Iris pigment epithelial cell (primary cell): Measurements from ENCODE around the gene IL36RN.

Source experiments
- DNase-seq: peaks from one replicate; pipeline ENCODE4 v3.0.0-alpha.2; 2011; ENCODE audit warnings: low read depth

The IL36RN gene

GRCh38 chr2:113058998-113059960 is at the start of gene IL36RN:
TSS of gene IL36RN (plus strand) at chr2:113059198. CDS start at chr2:113059439, 241 bp downstream.
- no peak for DNase-seq

DNA sequence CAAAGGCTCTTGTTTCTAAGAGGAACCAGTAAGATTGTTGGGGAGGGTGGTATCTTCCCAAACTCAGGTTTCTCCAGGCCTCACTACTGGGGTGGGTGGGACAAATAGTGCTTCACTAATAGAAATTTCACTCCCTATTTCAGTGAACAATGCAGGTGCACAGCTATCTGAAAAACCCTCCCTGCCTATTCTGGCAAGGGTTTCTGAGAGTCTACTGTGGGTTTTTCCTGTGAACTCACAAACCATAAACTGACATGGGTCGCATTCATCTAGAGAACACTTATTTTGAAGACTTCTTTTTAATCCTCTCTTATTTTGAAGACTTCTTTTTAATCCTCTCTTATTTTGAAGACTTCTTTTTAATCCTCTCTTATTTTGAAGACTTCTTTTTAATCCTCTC is 49.4 kb upstream of the IL36RN start:
- DNase-seq = no peak

DNA sequence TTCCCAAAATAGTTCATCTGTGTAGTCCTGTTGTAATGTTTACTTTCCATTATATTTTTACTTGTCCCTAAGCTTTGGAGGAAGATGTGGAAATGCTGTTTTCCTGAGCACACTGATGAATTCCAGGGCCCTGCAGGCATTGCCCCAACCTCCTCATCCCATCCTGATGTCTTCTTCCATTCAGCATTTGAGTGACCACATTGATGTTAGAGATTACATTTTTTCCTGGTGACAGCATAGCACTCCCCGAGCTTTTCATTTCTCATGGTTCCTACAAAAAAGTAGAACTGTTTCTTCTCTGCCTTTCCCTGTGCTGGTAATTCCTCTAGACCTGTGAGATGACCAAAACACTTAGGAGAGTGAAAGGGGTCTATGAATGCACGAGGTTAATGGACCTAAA is 48.9 kb upstream of the IL36RN start:
- peak; percentile 8 for DNase-seq

DNA sequence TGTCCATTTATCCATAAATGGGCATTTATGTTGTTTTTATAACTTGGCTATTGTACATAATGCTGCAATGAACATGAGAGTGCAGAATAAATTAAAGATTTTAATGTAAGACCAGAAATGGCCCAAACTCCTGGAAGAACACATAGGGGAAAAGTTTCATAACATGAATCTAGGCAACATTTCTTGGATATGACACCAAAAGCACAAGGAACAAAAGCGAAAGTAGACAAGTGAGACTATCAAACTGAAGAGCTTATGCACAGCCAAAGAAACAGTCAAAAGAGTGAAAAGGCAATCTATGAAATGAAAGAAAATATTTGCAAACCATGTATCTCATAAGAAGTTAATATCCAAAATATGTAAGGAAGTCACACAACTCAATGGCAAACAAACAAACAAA is 47.9 kb upstream of the IL36RN start:
- no peak for DNase-seq

GRCh38 chr2:113012436-113013335 is 46.3 kb upstream of the IL36RN start:
- DNase-seq = peak; percentile 45

- DNase-seq = no peak
Measured at GRCh38 chr2:113013336-113013661, 45.7 kb upstream of the IL36RN start.

- no peak for DNase-seq
Measured at GRCh38 chr2:113014067-113014466, 44.9 kb upstream of the IL36RN start.

- no peak for DNase-seq
Measured at GRCh38 chr2:113015042-113015441, 44.0 kb upstream of the IL36RN start.

DNA sequence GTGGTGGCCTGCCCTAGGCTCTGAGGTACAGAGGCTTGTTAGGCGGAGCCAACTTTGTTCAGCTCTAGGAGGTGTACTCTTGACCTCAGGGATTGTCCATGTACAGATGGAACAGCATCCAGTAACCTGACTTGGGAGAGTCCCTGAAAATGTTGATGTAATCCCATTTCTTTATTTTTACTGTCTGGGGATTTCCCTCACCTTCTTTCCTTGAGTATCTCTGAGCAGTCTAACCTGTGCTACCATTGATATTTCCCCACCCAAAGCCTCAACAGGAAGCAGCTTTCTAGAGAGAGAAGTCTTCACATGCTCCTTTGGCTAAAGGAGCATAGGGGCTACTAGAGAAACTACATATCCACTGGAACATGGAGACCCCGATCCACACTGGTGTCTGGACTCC is 43.3 kb upstream of the IL36RN start:
- DNase-seq = no peak

GRCh38 chr2:113018509-113018908 is 40.5 kb upstream of the IL36RN start:
- DNase-seq = no peak

GRCh38 chr2:113021312-113021711 is 37.7 kb upstream of the IL36RN start:
- no peak for DNase-seq

DNA sequence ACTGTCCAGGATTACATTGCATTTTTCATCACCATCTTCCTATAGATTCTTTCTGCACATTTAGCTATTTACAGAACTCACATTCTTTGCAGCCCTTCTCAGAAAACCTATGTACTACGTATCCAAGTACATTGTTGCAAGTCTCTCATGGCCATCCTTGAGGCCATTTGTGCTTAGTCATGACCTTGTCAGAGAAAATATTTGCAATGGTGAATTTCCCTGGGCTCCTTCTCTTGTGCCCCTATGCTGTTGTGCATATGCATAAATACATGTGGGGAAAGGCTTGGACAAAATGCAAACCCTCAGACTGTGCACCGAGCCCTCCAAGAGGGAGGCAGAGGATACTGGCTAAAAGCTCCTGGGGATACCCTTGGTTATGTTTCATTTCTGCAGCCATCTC is 34.2 kb upstream of the IL36RN start:
- no peak for DNase-seq

GRCh38 chr2:113025737-113026136 is 33.3 kb upstream of the IL36RN start:
- no peak for DNase-seq

DNA sequence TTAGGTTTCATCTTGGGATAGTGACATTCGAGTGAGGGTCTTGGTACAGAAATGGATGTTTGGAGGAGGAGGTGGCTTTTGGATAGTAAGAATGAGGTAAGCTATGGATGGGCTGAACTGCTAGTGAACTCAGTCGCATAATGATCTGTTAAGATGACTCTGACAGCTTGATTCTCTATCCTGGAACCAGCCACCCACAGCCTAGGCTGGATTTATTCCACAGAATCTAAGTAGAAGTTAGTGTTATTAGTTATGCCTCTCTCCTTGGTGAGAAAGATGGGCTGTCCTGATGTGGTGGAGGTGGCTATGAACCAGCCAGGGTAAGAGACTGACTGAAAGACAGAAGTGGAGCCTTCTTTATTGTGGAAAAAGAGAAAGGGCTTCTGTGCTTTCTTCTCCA is 31.3 kb upstream of the IL36RN start:
- DNase-seq = no peak

DNA sequence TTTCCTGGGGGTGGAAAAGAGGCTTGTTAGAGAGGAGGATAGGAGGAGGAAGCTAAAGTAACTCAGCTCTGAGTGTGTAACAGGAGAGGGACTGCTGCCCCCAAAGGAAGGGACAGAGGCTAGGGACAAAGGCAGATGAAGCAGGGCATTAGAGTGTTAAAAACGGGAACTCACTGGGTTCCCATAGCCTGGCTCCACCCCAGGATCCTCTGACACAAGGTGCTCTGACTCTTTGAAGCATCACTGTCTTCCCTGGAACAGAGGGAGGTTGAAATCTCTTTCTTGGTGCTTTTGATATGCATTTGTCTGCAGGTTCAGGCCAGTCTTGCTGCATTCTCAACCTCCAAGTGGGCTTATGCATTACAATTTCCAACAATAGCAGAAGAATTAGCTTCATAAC is 30.9 kb upstream of the IL36RN start:
- DNase-seq = no peak

- no peak for DNase-seq
Measured at GRCh38 chr2:113032737-113033136, 26.3 kb upstream of the IL36RN start.

DNA sequence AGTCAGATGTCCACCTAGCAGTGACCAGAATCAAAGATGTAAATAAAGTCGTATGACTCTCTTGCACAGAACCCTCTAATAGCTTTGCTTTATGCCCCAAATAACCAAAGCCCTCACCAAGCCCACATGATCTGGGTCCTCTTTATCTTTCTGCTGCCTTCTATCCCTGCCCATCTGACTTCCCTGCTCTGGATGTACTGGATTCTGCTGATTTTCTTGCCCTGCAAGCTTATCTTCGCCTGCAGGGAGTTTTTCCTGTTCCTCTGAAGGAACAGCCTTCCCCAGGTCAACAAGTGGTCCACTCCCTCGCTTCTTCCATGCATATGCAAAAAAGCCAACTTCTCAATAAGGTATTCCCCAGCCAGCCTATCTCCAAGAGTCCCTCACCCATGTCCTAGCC is 25.0 kb upstream of the IL36RN start:
- no peak for DNase-seq

DNA sequence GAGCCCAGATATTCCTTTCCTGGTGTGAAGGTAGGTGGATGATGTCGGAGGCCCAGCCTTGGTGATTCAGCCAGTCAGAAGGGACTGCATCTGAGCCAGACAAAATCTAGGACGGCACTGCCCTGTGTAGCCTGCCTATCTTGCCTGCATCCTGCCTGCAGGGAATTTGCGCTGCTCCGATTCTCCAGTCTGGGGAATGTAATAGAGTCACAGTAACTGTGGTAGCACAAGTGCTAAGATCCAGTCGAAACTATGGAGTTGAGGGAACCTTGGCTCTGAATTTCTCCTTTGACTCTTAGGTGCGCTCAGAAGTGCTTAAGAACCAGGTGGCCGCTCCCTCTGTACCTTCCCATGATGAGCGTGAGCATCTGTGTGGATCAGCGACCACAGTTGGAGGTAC is 22.2 kb upstream of the IL36RN start:
- no peak for DNase-seq

GRCh38 chr2:113038291-113038690 is 20.7 kb upstream of the IL36RN start:
- DNase-seq = no peak

DNA sequence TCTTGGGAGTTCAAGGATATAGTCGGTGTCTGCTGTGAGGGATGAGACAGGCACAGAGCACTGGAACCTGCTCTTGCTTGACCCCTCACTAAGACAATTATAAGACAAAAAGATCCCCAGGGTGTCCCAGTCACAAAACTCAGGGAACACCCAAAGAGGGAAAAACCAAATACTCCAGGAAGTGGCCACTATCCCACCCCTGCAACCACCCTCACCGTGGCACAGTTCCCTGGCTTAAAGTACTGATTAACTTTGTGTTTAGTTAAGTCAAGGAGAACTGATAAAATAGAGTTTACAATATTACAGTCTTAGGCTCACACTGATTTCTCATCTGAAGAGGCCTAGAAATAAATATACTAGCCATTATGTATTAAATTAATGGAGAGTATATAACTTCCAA is 19.8 kb upstream of the IL36RN start:
- no peak for DNase-seq

DNA sequence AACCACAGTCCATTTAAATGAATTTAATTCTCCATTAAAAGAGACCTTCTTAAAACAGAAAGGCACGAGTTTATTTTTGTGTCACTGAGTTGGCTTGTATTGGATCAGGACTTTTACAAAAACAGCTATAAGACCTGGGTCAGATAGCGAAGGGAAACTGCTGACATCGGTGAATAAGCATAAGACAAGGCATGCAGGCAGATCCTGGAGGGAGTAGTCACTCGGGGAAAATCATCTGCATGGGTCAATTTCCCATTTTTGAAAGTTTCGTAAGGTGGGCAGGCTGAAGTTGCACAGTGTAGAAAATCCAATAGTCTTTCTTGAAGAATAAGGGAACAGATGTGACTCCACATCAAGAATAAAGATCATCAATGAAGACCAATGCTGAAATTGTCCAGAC is 19.3 kb upstream of the IL36RN start:
- DNase-seq = no peak

- no peak for DNase-seq
Measured at GRCh38 chr2:113041871-113042270, 17.1 kb upstream of the IL36RN start.

GRCh38 chr2:113046465-113046864 is 12.5 kb upstream of the IL36RN start:
- no peak for DNase-seq
